ENCODE data around the gene IL18. TPM values are rescaled to one million over a fixed set of nuclear protein-coding genes. Genes with fewer than 3 reads are reported as not detected.

Gene IL18
- total RNA-seq (2021) (0.74 to 0.82 TPM (median 0.82 TPM) in 3 replicates), Bru-seq, nascent RNA (percentile 25 among the genes with signal in this experiment)
- long read RNA-seq, experiment 1, result 0 reads
- long read RNA-seq, experiment 2, partial matches to known transcripts, result 0 of 1 reads
- long read RNA-seq, experiment 2, other reads (novel, unspliced or antisense), result 0 of 1 reads
- long read RNA-seq, experiment 3, result 0 reads

DNA sequence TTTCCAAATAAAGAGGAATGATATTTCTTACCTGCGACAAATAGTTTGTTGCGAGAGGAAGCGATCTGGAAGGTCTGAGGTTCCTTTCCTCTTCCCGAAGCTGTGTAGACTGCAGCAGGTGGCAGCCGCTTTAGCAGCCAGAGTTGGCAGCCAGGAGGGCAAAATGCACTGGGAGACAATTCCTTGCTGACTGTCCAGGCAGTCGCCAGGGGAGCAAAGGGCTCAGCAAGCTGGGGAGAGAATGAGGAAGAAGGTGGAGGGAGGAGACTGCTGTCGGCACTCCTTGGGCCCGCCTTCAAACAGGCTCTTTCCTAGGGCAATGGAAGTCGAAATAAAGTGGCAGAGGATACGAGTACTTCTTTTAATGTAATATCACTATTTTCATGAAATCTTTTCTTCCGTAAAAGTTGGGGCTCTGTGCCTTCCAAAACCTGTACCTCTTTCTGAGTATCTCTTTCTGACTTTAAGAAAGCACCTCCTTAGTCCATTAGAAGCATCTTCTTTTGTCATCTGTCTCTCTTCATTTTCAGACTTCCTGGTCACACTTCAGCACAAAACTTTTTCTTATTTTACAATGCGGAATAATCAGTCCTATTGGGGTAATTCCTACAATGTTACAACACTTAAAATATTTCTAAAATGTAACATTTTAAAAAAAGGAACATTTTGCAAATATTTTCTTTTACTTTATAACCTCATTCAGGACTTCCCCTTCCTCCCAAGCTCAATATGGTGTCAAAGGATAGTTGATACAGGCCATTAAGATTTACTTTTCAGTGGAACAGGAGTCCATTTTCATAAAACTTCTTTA lies at the start of gene IL18:
Gene IL18, minus strand, starts transcription at position 220 of the 811 bp plus-strand sequence. CDS start 9,041 bp downstream, outside the sequence.
- Mint-ChIP-seq H3K9me3 (no peaks in the 10 kb centered on the region), H3K36me3 (no peaks in the 10 kb centered on the region), H3K27ac (no peak within 1 kb of the TSS), H3K4me1 (peaks cover 10% of the 10 kb centered on the region), H3K27me3 (ENCODE audit: low read depth) (no peaks in the 10 kb centered on the region; the same call in none of the 2 replicates), H3K4me3 (peak within 1 kb of the TSS; percentile 26; the same call in 1 of the 2 replicates)
- CTCF ChIA-PET, result interaction anchor here (1.1 to 1.5 kb wide), 3 partner anchors 9 to 50 kb away, joined by 3 to 7 read pairs (median 3); partner anchors contain the start of gene BCO2
- TF ChIP-seq ZNF317 (CRISPR knock-in tag; IDR thresholded peaks at IDR 0.05; ENCODE audit: borderline replicate concordance, low read depth), result 0 out of 2 replicates have a peak, but pooled peaks have one; percentile 42
- TF ChIP-seq EMX1 (CRISPR knock-in tag; IDR thresholded peaks at IDR 0.05), result no peak
- DNase-seq (ENCODE audit: low spot score) (peak; percentile 38), ATAC-seq (peak; percentile 98)
- POLR2A ChIA-PET, result no interaction called here

DNA sequence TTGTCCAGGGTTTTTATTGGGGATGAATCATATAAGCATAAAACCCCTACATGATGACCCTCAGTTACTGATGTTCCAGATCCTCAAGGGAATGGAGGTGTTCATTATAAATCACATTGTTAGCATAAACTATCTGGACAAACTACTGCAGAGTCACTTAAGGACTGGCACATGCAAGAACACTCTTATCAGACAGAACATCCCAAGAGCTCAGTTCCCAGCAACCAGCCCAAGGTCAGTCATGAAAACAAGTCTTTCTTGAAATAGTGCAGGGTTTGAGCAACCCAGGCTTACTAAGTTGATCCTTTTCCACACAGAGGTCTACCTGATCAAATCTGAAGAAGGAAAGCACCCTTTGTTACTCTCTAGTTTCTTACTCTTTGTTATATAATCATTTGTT lies 48.8 kb upstream of the IL18 start:
- H3K27ac Mint-ChIP-seq, result no peak overlapping the region
- peaks cover 16% of the 10 kb centered on the region for H3K27me3 Mint-ChIP-seq (ENCODE audit: low read depth)
- no peak overlapping the region for H3K4me3 Mint-ChIP-seq
- POLR2A ChIA-PET, result no interaction called here
- no peaks in the 10 kb centered on the region for H3K4me1 Mint-ChIP-seq
- ATAC-seq (no peak), DNase-seq (ENCODE audit: low spot score) (no peak)
- TF ChIP-seq FOXK1 (CRISPR knock-in tag; IDR thresholded peaks at IDR 0.05), result no peak
- TF ChIP-seq, protein P1, sequence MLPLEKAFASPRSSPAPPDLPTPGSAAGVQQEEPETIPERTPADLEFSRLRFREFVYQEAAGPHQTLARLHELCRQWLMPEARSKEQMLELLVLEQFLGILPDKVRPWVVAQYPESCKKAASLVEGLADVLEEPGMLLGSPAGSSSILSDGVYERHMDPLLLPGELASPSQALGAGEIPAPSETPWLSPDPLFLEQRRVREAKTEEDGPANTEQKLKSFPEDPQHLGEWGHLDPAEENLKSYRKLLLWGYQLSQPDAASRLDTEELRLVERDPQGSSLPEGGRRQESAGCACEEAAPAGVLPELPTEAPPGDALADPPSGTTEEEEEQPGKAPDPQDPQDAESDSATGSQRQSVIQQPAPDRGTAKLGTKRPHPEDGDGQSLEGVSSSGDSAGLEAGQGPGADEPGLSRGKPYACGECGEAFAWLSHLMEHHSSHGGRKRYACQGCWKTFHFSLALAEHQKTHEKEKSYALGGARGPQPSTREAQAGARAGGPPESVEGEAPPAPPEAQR (CRISPR knock-in tag; IDR thresholded peaks at IDR 0.05), result no peak
- no peak for TF ChIP-seq NFE2L1 (CRISPR knock-in tag; IDR thresholded peaks at IDR 0.05)
- TF ChIP-seq ESRRA (CRISPR knock-in tag; IDR thresholded peaks at IDR 0.05; ENCODE audit: borderline replicate concordance), result no peak
- TF ChIP-seq SMAD3 (CRISPR knock-in tag; IDR thresholded peaks at IDR 0.05; ENCODE audit: borderline replicate concordance), result no peak
- TF ChIP-seq, protein P2, sequence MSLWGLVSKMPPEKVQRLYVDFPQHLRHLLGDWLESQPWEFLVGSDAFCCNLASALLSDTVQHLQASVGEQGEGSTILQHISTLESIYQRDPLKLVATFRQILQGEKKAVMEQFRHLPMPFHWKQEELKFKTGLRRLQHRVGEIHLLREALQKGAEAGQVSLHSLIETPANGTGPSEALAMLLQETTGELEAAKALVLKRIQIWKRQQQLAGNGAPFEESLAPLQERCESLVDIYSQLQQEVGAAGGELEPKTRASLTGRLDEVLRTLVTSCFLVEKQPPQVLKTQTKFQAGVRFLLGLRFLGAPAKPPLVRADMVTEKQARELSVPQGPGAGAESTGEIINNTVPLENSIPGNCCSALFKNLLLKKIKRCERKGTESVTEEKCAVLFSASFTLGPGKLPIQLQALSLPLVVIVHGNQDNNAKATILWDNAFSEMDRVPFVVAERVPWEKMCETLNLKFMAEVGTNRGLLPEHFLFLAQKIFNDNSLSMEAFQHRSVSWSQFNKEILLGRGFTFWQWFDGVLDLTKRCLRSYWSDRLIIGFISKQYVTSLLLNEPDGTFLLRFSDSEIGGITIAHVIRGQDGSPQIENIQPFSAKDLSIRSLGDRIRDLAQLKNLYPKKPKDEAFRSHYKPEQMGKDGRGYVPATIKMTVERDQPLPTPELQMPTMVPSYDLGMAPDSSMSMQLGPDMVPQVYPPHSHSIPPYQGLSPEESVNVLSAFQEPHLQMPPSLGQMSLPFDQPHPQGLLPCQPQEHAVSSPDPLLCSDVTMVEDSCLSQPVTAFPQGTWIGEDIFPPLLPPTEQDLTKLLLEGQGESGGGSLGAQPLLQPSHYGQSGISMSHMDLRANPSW (CRISPR knock-in tag; conservative IDR thresholded peaks at IDR 0.05; ENCODE audit: low read depth), result no peak
- no peak for TF ChIP-seq NR3C1 (CRISPR knock-in tag; conservative IDR thresholded peaks at IDR 0.05; ENCODE audit: low read depth)
- no peak for TF ChIP-seq TEAD4 (CRISPR knock-in tag; IDR thresholded peaks at IDR 0.05)
- TF ChIP-seq, protein P3, sequence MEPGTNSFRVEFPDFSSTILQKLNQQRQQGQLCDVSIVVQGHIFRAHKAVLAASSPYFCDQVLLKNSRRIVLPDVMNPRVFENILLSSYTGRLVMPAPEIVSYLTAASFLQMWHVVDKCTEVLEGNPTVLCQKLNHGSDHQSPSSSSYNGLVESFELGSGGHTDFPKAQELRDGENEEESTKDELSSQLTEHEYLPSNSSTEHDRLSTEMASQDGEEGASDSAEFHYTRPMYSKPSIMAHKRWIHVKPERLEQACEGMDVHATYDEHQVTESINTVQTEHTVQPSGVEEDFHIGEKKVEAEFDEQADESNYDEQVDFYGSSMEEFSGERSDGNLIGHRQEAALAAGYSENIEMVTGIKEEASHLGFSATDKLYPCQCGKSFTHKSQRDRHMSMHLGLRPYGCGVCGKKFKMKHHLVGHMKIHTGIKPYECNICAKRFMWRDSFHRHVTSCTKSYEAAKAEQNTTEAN (CRISPR knock-in tag; IDR thresholded peaks at IDR 0.05), result no peak
- TF ChIP-seq, protein P4, sequence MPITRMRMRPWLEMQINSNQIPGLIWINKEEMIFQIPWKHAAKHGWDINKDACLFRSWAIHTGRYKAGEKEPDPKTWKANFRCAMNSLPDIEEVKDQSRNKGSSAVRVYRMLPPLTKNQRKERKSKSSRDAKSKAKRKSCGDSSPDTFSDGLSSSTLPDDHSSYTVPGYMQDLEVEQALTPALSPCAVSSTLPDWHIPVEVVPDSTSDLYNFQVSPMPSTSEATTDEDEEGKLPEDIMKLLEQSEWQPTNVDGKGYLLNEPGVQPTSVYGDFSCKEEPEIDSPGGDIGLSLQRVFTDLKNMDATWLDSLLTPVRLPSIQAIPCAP (CRISPR knock-in tag; IDR thresholded peaks at IDR 0.05), result no peak
- TF ChIP-seq ZNF219 (CRISPR knock-in tag; IDR thresholded peaks at IDR 0.05; ENCODE audit: borderline replicate concordance), result no peak
- H3K36me3 Mint-ChIP-seq, result no peaks in the 10 kb centered on the region
- no peaks in the 10 kb centered on the region for H3K9me3 Mint-ChIP-seq
- CTCF ChIA-PET, result interaction anchor here (1.1 kb wide), 1 partner anchor 68 kb away, joined by 3 read pairs; no protein-coding TSS in a partner anchor

DNA sequence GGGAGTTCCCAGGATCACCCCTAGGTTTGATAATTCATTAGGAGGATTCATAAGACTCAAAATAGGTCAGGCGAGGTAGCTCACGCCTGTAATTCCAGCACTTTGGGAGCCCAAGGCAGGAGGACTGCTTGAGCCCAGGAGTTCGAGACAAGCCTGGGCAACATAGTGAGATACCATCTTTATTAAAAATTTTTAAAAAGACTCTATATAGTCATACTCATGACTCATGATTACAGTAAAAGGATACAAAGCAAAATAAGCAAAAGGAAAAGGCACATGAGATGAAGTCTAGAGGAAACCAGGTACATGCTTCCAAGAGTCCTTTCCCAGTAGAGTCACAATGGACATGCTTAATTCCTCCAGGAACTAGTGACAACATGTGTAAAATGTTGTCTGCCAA lies 48.4 kb upstream of the IL18 start:
- ATAC-seq, result no peak
- TF ChIP-seq, protein P5, sequence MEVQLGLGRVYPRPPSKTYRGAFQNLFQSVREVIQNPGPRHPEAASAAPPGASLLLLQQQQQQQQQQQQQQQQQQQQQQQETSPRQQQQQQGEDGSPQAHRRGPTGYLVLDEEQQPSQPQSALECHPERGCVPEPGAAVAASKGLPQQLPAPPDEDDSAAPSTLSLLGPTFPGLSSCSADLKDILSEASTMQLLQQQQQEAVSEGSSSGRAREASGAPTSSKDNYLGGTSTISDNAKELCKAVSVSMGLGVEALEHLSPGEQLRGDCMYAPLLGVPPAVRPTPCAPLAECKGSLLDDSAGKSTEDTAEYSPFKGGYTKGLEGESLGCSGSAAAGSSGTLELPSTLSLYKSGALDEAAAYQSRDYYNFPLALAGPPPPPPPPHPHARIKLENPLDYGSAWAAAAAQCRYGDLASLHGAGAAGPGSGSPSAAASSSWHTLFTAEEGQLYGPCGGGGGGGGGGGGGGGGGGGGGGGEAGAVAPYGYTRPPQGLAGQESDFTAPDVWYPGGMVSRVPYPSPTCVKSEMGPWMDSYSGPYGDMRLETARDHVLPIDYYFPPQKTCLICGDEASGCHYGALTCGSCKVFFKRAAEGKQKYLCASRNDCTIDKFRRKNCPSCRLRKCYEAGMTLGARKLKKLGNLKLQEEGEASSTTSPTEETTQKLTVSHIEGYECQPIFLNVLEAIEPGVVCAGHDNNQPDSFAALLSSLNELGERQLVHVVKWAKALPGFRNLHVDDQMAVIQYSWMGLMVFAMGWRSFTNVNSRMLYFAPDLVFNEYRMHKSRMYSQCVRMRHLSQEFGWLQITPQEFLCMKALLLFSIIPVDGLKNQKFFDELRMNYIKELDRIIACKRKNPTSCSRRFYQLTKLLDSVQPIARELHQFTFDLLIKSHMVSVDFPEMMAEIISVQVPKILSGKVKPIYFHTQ (CRISPR knock-in tag; IDR thresholded peaks at IDR 0.05), result no peak
- no peak for TF ChIP-seq GTF2I (CRISPR knock-in tag; conservative IDR thresholded peaks at IDR 0.05)
- TF ChIP-seq ESRRA (CRISPR knock-in tag; IDR thresholded peaks at IDR 0.05; ENCODE audit: borderline replicate concordance), result no peak
- TF ChIP-seq JAZF1 (CRISPR knock-in tag; IDR thresholded peaks at IDR 0.05), result no peak

More for the DNA sequence above, 48.4 kb upstream of the IL18 start:
- Mint-ChIP-seq H3K4me3 (no peak overlapping the region), H3K27me3 (ENCODE audit: low read depth) (peaks cover 16% of the 10 kb centered on the region), H3K9me3 (no peaks in the 10 kb centered on the region), H3K4me1 (no peaks in the 10 kb centered on the region), H3K27ac (no peak overlapping the region), H3K36me3 (no peaks in the 10 kb centered on the region)
- no peak for DNase-seq (ENCODE audit: low spot score)
- ChIA-PET POLR2A (no interaction called here), CTCF (interaction anchor here (1.1 kb wide), 1 partner anchor 68 kb away, joined by 3 read pairs; no protein-coding TSS in a partner anchor)

All from WTC11 (cell line).